ENCODE results near the gene GPC1.

Gene GPC1

DNA sequence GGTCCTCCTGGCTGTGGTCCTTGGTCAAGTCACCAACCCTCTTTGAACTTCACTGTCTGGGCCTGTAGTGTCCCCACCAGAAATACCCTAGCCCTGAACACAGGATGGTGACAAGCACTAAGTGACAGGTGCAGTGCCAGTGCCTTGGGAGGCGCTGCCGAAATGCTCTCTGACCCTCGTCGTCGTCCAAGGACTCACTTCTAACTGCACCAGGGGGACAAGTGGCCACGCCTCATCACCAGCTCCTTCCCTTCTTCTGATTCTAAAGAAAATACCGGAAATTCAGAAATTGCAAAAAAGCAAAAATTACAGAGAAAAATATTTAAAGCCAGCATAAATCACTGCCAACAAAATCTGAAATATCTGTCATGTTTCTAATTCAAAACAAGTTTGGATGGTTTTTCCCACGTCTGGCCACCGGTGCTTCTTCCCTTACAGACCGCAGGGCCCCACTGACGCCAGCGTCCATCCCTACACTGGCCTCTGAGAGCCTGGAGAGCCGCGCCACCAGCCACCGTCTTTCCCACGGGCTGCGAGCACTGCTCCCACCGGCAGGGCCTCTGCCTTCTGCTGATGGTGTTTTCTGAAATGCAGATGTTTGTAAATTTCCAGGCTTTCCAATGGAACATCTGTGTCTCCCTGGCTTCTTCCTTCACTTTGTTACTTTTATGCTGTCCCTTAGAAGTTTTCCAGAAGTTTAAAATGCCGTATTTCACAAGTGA, 37.4 kb upstream of the GPC1 start:
- DNase-seq (ENCODE audit: low spot score): no peak

DNA sequence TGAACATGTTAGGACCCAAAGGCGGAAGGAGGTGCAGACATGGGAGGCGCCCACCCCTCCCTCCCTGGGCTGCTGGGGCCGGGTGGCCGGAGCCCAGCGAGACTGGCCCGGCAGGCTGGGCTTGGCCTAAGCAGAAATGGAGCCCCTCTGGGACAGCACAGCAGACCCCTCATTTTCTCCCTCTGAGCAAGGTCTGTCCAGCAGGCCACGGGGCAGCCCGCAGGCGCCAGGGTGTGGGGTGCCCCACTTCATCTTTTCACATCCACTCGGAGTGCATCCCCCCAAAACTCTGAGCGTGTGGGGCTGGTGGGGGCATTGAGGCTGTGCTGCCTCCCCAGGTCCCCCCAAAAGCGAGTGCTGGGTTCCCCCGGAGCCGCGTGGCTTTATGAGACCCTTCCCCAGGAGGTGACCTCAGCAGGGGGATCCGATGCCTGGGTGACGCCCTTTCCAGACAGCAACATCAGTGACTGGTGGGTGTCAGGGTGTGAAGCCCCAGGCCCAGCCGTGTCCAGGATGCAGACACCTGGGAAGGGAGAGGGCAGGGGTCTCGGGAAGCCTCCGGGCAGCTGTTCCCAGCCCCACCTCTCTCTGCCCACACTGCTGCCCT, 36.7 kb upstream of the GPC1 start:
- no peak for DNase-seq (ENCODE audit: low spot score)

DNA sequence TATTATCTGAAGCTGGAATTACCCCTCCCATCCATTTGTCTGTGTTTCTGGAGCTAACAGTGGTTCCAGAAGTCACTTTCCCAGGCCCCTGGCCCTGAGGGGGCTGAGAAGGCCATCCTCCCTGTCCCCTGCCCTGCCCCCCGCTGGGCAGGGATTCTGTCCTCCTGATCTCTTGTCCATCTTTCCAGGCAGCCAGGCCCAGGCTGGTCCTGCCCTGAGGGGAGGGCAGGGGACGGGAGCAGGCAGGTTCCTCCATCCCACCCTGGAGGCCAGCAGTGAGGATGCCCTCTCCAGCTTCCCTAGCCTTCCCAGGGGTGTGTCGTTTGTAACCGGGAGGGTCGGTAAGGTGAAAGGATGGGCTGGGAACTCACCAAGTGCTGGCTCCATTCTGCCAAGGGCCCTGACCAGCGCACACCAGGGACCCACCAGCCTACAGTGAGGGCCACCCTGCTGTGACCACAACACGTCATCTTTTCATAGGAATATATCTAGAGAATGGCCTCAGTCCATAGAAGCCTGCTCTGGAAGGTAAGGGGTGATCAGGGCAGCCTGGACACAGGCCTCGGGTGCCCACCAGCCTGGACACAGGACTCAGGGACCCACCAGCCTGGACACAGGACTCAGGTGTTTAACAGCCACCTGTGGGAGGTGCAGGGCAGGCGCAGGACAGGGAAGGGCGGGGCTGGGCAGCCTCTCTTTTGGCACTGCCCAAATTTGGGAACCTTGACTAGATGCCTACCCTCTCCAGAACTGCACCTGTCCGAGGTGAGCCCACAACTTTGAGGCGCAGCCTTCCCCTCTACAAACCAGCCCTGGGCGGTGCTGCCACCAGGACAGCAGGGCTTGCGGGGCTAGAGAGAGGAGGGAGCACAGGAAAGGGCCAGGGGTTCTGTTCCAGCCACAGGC, 35.8 kb upstream of the GPC1 start:
- no peak for DNase-seq (ENCODE audit: low spot score)

DNA sequence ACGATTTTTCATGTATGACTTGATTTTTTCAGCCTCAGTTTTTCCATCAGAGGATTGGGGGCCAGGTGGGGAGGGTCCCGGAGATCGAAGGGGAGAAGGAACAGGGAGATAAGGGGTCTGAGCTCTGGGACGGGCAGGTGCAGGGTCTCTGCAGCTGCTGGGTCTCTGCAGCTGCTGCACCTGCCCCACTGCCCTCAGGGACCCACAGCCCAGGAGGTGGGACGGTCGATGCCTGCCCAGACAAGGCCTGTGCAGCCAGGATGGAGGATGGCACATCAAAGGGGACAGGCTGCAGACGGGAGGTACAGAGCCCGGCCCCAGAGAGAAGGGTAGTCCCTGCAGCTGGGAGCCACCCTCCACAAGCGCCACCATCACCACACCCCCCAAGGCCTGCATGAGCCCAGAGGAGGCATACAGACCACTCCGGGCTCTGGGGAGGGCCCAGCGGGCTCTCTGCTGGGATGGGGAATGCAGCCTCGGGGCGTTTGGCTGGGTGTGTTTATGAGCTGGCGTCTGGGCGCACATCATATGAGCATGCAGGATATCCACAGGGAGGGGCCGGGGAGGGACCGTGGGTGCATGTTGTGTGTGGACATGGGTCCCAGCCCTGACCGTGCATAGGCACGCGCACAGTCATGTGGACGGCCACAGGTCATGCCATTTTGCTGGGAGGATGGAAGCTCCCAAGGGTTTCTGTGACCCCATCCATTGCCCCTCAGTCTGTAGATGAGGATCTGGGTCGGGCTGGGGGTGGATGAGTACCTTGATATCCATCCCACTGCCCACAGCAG, 34.9 kb upstream of the GPC1 start:
- no peak for DNase-seq (ENCODE audit: low spot score)

DNA sequence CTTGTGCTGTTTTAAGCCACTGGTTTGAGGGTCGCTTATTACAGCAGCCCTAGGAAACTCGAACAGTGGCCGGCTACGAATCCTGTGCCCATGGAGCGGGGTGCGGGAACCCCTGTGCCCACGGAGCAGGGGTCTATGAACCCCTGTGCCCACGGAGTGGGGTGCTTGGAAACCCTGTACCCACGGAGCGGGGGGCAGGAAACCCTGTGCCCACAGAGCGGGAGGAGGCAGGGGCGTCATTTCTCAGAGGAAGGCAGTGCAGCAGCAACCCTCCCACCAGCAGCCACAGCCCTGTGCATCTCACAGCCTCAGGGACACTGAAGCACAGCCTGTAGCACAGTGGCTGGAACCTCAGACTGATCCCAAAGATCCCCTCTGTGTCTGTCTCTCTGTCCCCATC, 34.2 kb upstream of the GPC1 start:
- DNase-seq (ENCODE audit: low spot score): no peak

GRCh38 chr2:240401781-240402551, 33.5 kb upstream of the GPC1 start:
- DNase-seq (ENCODE audit: low spot score): no peak

DNA sequence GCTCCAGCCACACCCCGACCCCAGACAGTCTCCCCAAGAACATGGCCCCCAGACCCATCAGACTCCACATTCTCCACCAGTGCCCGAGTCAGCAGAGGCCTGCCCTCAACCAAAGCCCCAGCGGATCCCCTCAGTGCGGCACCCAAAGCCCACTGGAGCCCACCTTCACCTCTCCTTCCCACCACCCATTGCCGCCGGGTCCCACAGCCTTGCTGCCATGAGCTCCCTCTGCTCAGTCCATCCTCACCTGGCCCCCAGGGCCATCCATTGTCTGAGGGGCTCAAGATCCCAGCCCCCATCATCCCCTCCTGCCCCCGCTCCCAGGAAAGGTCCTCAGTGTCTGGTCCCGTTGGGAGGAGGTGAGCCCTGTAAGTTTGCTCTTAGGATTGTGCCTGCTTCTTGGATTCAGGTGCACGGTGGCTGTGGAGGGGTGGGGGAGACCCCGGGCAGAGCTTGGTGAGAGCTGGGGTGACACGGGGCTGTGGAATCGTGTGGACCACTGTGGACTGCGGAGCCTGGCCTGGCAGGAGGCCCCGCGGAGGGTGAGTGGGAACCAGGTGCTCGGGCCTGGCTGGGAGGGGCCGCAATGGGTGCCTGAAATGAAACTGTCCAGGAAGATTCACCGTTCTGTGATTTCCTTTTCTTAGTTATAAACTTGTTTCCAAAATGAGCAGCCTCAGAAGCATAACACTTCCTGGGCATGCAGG, 32.7 kb upstream of the GPC1 start:
- DNase-seq (ENCODE audit: low spot score): no peak

- DNase-seq (ENCODE audit: low spot score): no peak
These were observed 31.9 kb upstream of the GPC1 start for GRCh38 chr2:240403396-240404104.

DNA sequence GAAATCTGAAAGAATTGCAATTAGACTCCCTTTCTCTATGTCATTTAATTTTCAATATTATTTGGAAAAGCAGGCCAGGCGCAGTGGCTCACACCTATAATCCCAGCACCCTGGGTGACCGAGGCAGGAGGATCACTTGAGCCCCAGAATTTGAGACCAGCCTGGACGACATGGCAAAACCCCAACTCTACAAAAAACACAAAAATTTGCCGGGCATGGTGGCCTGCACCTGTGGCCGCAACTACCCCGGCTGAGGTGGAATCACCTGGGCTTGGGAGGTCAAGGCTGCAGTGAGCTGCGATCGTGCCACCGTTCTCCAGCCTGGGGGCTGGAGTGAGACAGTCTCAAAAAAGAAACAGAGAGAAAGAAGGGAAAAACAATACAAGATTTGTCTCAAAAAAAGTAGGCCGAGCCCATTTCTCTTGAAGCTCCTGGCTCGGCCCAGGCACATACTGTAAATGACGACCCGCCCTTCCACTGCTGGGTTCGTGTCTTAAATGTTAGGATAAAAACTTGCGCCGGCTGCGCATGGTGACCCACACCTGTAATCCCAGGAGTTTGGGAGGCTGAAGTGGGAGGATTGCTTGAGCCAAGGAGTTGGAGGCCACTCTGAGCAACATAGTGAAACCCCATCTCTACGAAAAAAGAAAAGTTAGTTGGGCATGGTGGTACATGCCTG, 31.1 kb upstream of the GPC1 start:
- DNase-seq (ENCODE audit: low spot score): no peak

GRCh38 chr2:240405133-240405532, 30.3 kb upstream of the GPC1 start:
- DNase-seq (ENCODE audit: low spot score): no peak

GRCh38 chr2:240405684-240406313, 29.7 kb upstream of the GPC1 start:
- no peak for DNase-seq (ENCODE audit: low spot score)

- DNase-seq (ENCODE audit: low spot score): no peak
These were observed 28.4 kb upstream of the GPC1 start for GRCh38 chr2:240407090-240407489.

DNA sequence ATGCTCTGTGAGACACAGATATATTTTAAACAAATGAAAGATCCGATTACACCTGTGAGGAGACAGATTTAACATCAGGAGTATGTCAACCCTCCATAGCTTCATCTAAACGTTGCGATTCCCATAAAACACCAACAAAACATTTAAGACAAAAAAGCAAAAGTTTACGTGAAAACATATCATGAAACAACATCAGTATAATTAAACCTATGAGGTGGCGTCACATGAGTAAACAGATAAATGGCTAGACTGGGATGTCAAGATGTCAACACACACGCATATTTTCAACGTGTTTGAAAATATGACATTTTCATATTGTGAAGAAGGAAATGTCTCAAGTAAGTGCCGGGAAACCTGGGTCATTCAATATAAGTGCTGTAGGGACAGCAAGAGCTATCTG, 25.5 kb upstream of the GPC1 start:
- no peak for DNase-seq (ENCODE audit: low spot score)

DNA sequence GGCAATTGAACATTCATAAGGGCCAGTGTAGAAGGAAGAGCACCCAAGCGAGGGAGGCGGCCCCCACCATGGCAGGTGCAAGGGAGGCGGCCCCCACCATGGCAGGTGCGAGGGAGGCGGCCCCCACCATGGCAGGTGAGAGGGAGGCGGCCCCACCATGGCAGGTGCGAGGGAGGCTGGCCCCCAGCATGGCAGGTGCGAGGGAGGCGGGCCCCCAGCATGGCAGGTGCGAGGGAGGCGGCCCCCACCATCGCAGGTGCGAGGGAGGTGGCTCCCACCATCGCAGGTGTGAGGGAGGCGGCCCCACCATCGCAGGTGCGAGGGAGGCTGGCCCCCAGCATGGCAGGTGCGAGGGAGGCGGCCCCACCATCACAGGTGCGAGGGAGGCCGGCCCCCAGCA, 24.7 kb upstream of the GPC1 start:
- no peak for DNase-seq (ENCODE audit: low spot score)

GRCh38 chr2:240411261-240412160, 24.0 kb upstream of the GPC1 start:
- DNase-seq (ENCODE audit: low spot score): no peak

DNA sequence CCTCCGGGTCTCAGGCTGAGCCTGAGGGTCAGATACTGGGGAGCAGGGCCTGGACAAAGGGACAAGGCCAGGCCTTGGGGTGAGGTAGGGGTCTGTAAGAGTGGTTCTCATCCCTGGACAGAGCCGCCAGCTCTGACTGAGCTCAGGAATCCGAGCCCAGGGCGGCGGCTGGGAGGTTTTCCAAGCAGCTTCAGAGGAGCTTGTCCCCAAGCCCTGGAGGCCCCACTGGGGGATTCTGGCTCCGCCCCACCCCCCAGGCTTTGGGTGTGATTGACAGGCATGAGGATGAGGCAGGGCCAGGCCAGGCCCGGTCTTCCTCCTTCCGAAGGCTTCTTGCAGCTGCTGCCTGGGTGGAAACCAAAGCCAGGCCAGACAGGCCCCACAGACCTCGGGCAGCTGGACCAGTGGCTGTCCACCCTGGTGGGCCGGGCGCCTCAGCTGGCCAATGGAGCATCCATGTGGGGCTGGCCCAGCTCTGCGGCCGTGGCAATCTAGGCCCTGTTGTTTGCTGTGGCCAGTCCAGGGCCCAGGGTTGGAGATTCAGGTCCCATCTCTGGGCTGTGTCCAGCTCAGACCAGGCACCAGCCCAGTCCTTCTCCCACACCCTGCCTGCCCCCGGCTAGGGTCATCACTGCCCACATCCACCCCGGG, 23.1 kb upstream of the GPC1 start:
- no peak for DNase-seq (ENCODE audit: low spot score)

Data from AG08396 (cell line).